ENCODE results near the gene KMT2E.
"Not testable (repeated sequence)": the region's sequence is repeated elsewhere in the genome, so short reads cannot be mapped to it uniquely, and the experiment has no call there.

KMT2E gene

GRCh38 chr7:105024734-105025133 lies 10.7 kb downstream of the KMT2E start:
- no peaks in the 10 kb centered on the region for H3K27me3 ChIP-seq (ENCODE audit: insufficient read depth, low read depth, severe bottlenecking)
- no peak for TF ChIP-seq CTCF (IDR thresholded peaks at IDR 0.05; ENCODE audit: low read depth, low read length)
- H3K36me3 ChIP-seq, result no peaks in the 10 kb centered on the region
- H3K27ac ChIP-seq, result no peak overlapping the region
- H3K9me3 ChIP-seq (ENCODE audit: severe bottlenecking), result no peaks in the 10 kb centered on the region
- H3K4me3 ChIP-seq (ENCODE audit: low read depth, low read length), result no peak overlapping the region
- DNase-seq, result no peak

GRCh38 chr7:105026750-105027149 lies 12.7 kb downstream of the KMT2E start:
- Histone ChIP-seq H3K36me3 (no peaks in the 10 kb centered on the region), H3K27ac (no peak overlapping the region), H3K27me3 (ENCODE audit: insufficient read depth, low read depth, severe bottlenecking) (no peaks in the 10 kb centered on the region), H3K9me3 (ENCODE audit: severe bottlenecking) (no peaks in the 10 kb centered on the region), H3K4me3 (ENCODE audit: low read depth, low read length) (no peak overlapping the region)
- no peak for TF ChIP-seq CTCF (IDR thresholded peaks at IDR 0.05; ENCODE audit: low read depth, low read length)
- no peak for DNase-seq

- no peak for DNase-seq
- H3K36me3 ChIP-seq, result no peaks in the 10 kb centered on the region
- H3K9me3 ChIP-seq (ENCODE audit: severe bottlenecking), result no peaks in the 10 kb centered on the region
- no peak for TF ChIP-seq CTCF (IDR thresholded peaks at IDR 0.05; ENCODE audit: low read depth, low read length)
- H3K27ac ChIP-seq, result no peak overlapping the region
- H3K27me3 ChIP-seq (ENCODE audit: insufficient read depth, low read depth, severe bottlenecking), result no peaks in the 10 kb centered on the region
- H3K4me3 ChIP-seq (ENCODE audit: low read depth, low read length), result no peak overlapping the region
Observed at GRCh38 chr7:105027176-105027853, 13.3 kb downstream of the KMT2E start.

- Histone ChIP-seq H3K4me3 (ENCODE audit: low read depth, low read length) (no peak overlapping the region), H3K27me3 (ENCODE audit: insufficient read depth, low read depth, severe bottlenecking) (no peaks in the 10 kb centered on the region), H3K9me3 (ENCODE audit: severe bottlenecking) (no peaks in the 10 kb centered on the region), H3K27ac (no peak overlapping the region), H3K36me3 (no peaks in the 10 kb centered on the region)
- no peak for DNase-seq
- no peak for TF ChIP-seq CTCF (IDR thresholded peaks at IDR 0.05; ENCODE audit: low read depth, low read length)
Observed at GRCh38 chr7:105028004-105028403, 14.0 kb downstream of the KMT2E start.

- not testable (repeated sequence) for H3K9me3 ChIP-seq (ENCODE audit: severe bottlenecking); H3K36me3 ChIP-seq; DNase-seq; H3K27ac ChIP-seq; H3K27me3 ChIP-seq (ENCODE audit: insufficient read depth, low read depth, severe bottlenecking); H3K4me3 ChIP-seq (ENCODE audit: low read depth, low read length)
Observed at GRCh38 chr7:105028941-105029340, 14.9 kb downstream of the KMT2E start.

- H3K27ac ChIP-seq, result no peak overlapping the region
- no peak for DNase-seq
- no peak for TF ChIP-seq CTCF (IDR thresholded peaks at IDR 0.05; ENCODE audit: low read depth, low read length)
- H3K27me3 ChIP-seq (ENCODE audit: insufficient read depth, low read depth, severe bottlenecking), result no peaks in the 10 kb centered on the region
- no peaks in the 10 kb centered on the region for H3K36me3 ChIP-seq
- no peak overlapping the region for H3K4me3 ChIP-seq (ENCODE audit: low read depth, low read length)
- no peaks in the 10 kb centered on the region for H3K9me3 ChIP-seq (ENCODE audit: severe bottlenecking)
Observed at GRCh38 chr7:105030447-105030846, 16.4 kb downstream of the KMT2E start.
